Measurements from ENCODE around the gene TBXAS1. TPM values are rescaled to one million over a fixed set of nuclear protein-coding genes. Genes with fewer than 3 reads are reported as not detected.

TBXAS1 gene
- total and polyA plus RNA-seq, 4 donors, result 4.1 to 22.4 (median 12.2) TPM

DNA sequence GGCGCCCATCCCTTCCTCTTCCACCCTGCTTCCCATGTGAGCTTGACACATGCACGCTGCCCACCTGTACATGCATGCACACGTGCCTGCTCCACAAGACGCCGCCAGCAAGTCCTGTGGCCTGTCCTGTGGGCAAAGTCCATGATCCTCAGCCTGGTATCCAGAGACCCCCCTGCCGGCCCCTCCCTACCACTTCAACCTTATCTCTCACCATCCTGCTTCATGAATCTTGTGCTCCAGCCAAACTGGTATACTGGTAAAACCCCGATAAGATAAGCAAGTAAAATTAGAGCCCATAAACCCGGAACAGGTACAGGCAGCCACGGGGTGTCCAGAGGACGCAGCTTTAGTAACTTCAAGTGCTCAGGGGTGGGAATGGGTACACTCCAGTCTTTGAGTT, 11.8 kb upstream of the TBXAS1 start:
- 92% methylated on average over 10 of the region's 10 CpGs for WGBS
- H3K9me3 ChIP-seq (ENCODE audit: control insufficient read depth in 4 of 4, low read length in 3 of 4), result no peaks in the 10 kb centered on the region
- no peak overlapping the region for H3K27ac ChIP-seq (ENCODE audit: low read depth in 1 of 2, low read length in 2 of 2)
- no peak for DNase-seq (ENCODE audit: low spot score)
- H3K27me3 ChIP-seq (ENCODE audit: control insufficient read depth in 4 of 4, insufficient read depth in 4 of 4, low read length in 3 of 4), result no peaks in the 10 kb centered on the region
- TF ChIP-seq SP1 (IDR thresholded peaks at IDR 0.05) (no peak), YY1 (IDR thresholded peaks at IDR 0.05) (no peak), HNF4G (IDR thresholded peaks at IDR 0.05) (no peak), NR2F2 (IDR thresholded peaks at IDR 0.05) (no peak), EGR1 (IDR thresholded peaks at IDR 0.05; ENCODE audit: low read depth in 2 of 2) (no peak), JUND (IDR thresholded peaks at IDR 0.05) (no peak), FOXA2 (IDR thresholded peaks at IDR 0.05) (no peak), RAD21 (IDR thresholded peaks at IDR 0.05) (no peak), FOXA1 (IDR thresholded peaks at IDR 0.05) (no peak), HNF4A (conservative IDR thresholded peaks at IDR 0.05) (no peak)
- TF ChIP-seq, protein P1, sequence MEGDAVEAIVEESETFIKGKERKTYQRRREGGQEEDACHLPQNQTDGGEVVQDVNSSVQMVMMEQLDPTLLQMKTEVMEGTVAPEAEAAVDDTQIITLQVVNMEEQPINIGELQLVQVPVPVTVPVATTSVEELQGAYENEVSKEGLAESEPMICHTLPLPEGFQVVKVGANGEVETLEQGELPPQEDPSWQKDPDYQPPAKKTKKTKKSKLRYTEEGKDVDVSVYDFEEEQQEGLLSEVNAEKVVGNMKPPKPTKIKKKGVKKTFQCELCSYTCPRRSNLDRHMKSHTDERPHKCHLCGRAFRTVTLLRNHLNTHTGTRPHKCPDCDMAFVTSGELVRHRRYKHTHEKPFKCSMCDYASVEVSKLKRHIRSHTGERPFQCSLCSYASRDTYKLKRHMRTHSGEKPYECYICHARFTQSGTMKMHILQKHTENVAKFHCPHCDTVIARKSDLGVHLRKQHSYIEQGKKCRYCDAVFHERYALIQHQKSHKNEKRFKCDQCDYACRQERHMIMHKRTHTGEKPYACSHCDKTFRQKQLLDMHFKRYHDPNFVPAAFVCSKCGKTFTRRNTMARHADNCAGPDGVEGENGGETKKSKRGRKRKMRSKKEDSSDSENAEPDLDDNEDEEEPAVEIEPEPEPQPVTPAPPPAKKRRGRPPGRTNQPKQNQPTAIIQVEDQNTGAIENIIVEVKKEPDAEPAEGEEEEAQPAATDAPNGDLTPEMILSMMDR (IDR thresholded peaks at IDR 0.05; ENCODE audit: low read depth, low read length, missing input control), result no peak
- TF ChIP-seq, protein P2, sequence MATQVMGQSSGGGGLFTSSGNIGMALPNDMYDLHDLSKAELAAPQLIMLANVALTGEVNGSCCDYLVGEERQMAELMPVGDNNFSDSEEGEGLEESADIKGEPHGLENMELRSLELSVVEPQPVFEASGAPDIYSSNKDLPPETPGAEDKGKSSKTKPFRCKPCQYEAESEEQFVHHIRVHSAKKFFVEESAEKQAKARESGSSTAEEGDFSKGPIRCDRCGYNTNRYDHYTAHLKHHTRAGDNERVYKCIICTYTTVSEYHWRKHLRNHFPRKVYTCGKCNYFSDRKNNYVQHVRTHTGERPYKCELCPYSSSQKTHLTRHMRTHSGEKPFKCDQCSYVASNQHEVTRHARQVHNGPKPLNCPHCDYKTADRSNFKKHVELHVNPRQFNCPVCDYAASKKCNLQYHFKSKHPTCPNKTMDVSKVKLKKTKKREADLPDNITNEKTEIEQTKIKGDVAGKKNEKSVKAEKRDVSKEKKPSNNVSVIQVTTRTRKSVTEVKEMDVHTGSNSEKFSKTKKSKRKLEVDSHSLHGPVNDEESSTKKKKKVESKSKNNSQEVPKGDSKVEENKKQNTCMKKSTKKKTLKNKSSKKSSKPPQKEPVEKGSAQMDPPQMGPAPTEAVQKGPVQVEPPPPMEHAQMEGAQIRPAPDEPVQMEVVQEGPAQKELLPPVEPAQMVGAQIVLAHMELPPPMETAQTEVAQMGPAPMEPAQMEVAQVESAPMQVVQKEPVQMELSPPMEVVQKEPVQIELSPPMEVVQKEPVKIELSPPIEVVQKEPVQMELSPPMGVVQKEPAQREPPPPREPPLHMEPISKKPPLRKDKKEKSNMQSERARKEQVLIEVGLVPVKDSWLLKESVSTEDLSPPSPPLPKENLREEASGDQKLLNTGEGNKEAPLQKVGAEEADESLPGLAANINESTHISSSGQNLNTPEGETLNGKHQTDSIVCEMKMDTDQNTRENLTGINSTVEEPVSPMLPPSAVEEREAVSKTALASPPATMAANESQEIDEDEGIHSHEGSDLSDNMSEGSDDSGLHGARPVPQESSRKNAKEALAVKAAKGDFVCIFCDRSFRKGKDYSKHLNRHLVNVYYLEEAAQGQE (IDR thresholded peaks at IDR 0.05), result no peak
- TF ChIP-seq, protein P3, sequence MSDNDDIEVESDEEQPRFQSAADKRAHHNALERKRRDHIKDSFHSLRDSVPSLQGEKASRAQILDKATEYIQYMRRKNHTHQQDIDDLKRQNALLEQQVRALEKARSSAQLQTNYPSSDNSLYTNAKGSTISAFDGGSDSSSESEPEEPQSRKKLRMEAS (IDR thresholded peaks at IDR 0.05), result no peak
- TF ChIP-seq, protein P4, sequence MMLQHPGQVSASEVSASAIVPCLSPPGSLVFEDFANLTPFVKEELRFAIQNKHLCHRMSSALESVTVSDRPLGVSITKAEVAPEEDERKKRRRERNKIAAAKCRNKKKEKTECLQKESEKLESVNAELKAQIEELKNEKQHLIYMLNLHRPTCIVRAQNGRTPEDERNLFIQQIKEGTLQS (IDR thresholded peaks at IDR 0.05), result no peak
- no peak overlapping the region for H3K9ac ChIP-seq (ENCODE audit: low read depth in 1 of 2, low read length in 2 of 2)
- no peaks in the 10 kb centered on the region for H3K36me3 ChIP-seq (ENCODE audit: control insufficient read depth in 4 of 4, insufficient read depth in 3 of 4, low read depth in 1 of 4, low read length in 3 of 4)
- H3K4me3 ChIP-seq (ENCODE audit: low read depth in 1 of 3, low read length in 3 of 3), result no peak overlapping the region
- H3K4me1 ChIP-seq (ENCODE audit: control insufficient read depth in 4 of 4, insufficient read depth in 4 of 4, low read length in 3 of 4), result no peaks in the 10 kb centered on the region

DNA sequence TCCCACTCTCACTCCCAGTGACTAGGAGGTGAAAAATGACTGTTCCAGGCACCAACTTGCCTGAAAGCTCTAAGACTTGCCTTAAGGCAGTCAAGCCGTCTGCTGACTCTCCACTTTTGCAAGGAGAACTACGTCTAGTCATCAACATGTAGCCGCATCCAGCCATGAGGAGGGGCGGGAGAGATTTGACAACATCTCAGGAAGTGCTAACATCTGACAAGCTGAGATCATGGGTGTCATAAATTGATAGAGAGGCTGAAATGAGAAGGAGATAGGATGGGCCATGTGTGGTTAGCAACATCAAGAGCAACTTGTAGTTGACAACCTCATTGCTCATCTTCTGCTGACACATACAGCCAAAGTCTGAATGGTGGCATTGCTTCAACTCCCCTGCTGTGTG, 9.0 kb upstream of the TBXAS1 start:
- no peak for DNase-seq (ENCODE audit: low spot score)
- no peak for TF ChIP-seq HNF4A (conservative IDR thresholded peaks at IDR 0.05)
- TF ChIP-seq, protein P4 (IDR thresholded peaks at IDR 0.05), result no peak
- TF ChIP-seq, protein P2 (IDR thresholded peaks at IDR 0.05), result no peak
- no peak for TF ChIP-seq RAD21 (IDR thresholded peaks at IDR 0.05)
- TF ChIP-seq HNF4G (IDR thresholded peaks at IDR 0.05), result no peak
- TF ChIP-seq, protein P1 (IDR thresholded peaks at IDR 0.05; ENCODE audit: low read depth, low read length, missing input control), result no peak
- TF ChIP-seq YY1 (IDR thresholded peaks at IDR 0.05), result no peak
- TF ChIP-seq, protein P5, sequence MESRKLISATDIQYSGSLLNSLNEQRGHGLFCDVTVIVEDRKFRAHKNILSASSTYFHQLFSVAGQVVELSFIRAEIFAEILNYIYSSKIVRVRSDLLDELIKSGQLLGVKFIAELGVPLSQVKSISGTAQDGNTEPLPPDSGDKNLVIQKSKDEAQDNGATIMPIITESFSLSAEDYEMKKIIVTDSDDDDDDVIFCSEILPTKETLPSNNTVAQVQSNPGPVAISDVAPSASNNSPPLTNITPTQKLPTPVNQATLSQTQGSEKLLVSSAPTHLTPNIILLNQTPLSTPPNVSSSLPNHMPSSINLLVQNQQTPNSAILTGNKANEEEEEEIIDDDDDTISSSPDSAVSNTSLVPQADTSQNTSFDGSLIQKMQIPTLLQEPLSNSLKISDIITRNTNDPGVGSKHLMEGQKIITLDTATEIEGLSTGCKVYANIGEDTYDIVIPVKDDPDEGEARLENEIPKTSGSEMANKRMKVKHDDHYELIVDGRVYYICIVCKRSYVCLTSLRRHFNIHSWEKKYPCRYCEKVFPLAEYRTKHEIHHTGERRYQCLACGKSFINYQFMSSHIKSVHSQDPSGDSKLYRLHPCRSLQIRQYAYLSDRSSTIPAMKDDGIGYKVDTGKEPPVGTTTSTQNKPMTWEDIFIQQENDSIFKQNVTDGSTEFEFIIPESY (IDR thresholded peaks at IDR 0.05), result no peak
- no peak for TF ChIP-seq FOXA1 (IDR thresholded peaks at IDR 0.05)
- TF ChIP-seq NR2F2 (IDR thresholded peaks at IDR 0.05), result no peak
- Histone ChIP-seq H3K27ac (ENCODE audit: low read depth in 1 of 2, low read length in 2 of 2) (no peak overlapping the region), H3K4me3 (ENCODE audit: low read depth in 1 of 3, low read length in 3 of 3) (no peak overlapping the region), H3K36me3 (ENCODE audit: control insufficient read depth in 4 of 4, insufficient read depth in 3 of 4, low read depth in 1 of 4, low read length in 3 of 4) (no peaks in the 10 kb centered on the region), H3K27me3 (ENCODE audit: control insufficient read depth in 4 of 4, insufficient read depth in 4 of 4, low read length in 3 of 4) (no peaks in the 10 kb centered on the region), H3K9ac (ENCODE audit: low read depth in 1 of 2, low read length in 2 of 2) (no peak overlapping the region), H3K4me1 (ENCODE audit: control insufficient read depth in 4 of 4, insufficient read depth in 4 of 4, low read length in 3 of 4) (no peaks in the 10 kb centered on the region), H3K9me3 (ENCODE audit: control insufficient read depth in 4 of 4, low read length in 3 of 4) (no peaks in the 10 kb centered on the region)
- 92% methylated on average over 4 of the region's 4 CpGs for WGBS

Data from liver (tissue), 9 donors.